ENCODE results near the gene HHLA2. TPM values are rescaled to one million over a fixed set of nuclear protein-coding genes. Genes with fewer than 3 reads are reported as not detected.

Gene HHLA2
- total RNA-seq, 4 donors from 2014 or later = not detected

- TF ChIP-seq, protein P1, sequence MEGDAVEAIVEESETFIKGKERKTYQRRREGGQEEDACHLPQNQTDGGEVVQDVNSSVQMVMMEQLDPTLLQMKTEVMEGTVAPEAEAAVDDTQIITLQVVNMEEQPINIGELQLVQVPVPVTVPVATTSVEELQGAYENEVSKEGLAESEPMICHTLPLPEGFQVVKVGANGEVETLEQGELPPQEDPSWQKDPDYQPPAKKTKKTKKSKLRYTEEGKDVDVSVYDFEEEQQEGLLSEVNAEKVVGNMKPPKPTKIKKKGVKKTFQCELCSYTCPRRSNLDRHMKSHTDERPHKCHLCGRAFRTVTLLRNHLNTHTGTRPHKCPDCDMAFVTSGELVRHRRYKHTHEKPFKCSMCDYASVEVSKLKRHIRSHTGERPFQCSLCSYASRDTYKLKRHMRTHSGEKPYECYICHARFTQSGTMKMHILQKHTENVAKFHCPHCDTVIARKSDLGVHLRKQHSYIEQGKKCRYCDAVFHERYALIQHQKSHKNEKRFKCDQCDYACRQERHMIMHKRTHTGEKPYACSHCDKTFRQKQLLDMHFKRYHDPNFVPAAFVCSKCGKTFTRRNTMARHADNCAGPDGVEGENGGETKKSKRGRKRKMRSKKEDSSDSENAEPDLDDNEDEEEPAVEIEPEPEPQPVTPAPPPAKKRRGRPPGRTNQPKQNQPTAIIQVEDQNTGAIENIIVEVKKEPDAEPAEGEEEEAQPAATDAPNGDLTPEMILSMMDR (IDR thresholded peaks at IDR 0.05; ENCODE audit: low read depth) = no peak
Observed at GRCh38 chr3:108378153-108378951, 82.0 kb downstream of the HHLA2 start.

- TF ChIP-seq, protein P1 (IDR thresholded peaks at IDR 0.05; ENCODE audit: low read depth) = no peak
Observed at GRCh38 chr3:108380128-108380795, 83.9 kb downstream of the HHLA2 start.

DNA sequence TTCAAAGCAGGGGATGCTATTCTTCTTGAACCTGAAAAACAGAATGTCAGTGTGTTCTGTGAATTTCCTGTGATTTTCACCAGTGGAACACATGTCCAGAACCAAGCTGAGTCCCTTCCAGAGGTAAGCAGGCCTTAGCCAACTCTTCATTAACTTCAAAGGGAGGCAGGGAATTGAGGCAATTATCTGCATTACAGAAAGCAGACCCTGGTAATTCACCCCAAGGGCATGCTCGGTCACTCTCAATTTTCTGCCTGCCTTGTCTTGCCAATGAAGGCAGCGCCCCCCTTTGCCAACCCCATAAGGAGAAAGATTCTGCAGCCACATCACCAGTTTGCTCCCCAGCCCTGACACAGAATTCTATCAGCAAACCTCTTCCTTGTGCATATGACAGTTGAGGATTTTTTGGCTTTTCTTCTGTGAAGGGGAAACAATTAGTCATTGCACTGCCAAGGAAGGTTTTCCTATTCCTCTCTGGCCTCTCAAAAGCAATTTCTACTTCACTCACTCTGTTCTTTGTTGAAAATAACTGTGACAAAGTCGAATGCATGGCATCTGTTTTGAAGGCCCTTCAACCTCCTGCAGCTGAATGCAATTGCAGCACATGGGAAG lies 85.3 kb downstream of the HHLA2 start:
- TF ChIP-seq, protein P1 (IDR thresholded peaks at IDR 0.05; ENCODE audit: low read depth) = no peak

GRCh38 chr3:108383306-108383705 lies 87.0 kb downstream of the HHLA2 start:
- TF ChIP-seq, protein P1 (IDR thresholded peaks at IDR 0.05; ENCODE audit: low read depth) = no peak

GRCh38 chr3:108387063-108387462 lies 90.7 kb downstream of the HHLA2 start:
- TF ChIP-seq, protein P1 (IDR thresholded peaks at IDR 0.05; ENCODE audit: low read depth) = no peak

DNA sequence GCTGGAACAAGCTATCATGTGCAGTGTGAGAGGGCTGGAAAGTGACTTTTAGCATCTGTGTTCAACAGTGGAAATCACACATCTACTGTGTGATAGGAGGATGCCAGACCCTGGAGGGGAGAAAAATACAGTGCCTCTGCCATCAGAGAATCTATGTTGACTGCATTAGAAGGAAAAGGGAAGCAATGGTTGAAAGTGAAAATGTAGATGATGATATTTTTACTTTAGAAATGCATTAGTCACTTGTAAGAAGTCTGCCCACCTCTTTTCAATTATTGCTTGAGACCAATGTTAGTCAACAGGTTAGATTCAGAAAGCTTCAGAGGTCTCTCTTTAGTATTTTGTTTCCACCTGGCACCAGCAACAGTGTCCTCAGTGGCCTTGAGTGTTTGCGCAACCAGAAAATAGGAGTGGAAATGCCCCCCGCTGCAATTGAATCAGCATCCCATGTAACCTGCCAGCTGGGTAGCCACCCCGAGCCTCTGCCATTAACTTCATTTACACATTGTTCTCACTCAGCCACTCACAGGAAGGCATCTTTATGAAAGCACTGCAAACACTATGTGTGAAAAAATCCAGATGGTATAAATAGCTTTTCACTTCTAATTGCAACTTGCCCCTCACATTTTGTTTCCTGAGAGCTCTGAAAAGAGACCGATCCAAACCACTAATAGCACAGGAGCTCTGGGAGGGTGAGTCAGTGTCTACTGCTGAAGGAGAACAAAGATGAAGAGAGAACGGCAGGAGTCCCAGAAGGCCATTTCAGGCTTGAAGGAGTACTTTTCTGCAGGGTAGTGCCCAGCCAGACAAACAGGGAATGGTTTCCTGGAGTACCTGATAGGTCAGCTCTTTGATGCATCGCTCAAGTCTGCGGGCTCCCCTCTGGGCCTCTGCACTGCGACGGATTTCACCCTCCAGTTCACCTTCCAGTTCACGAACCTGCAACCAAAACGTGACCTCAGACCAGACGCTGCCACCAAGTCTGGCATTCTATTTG lies 92.1 kb downstream of the HHLA2 start:
- TF ChIP-seq, protein P1 (IDR thresholded peaks at IDR 0.05; ENCODE audit: low read depth) = no peak
